Activated naive CD8-positive, alpha-beta T cell (primary cell): ENCODE measurements around the gene SFXN4.
A peak's percentile ranks its signal among the peaks of the same experiment; 100 is the strongest.
"Not testable (repeated sequence)": the region's sequence is repeated elsewhere in the genome, so short reads cannot be mapped to it uniquely, and the experiment has no call there.

ENCODE experiments used
- H3K27ac Mint-ChIP-seq: one replicate; pipeline ENCODE4 v1.8.0; 2021; ENCODE audit warnings: mixed read lengths
- H3K27me3 Mint-ChIP-seq: one replicate; pipeline ENCODE4 v1.8.0; 2021; ENCODE audit warnings: mixed read lengths
- H3K36me3 Mint-ChIP-seq: one replicate; pipeline ENCODE4 v1.8.0; 2021; ENCODE audit warnings: mixed read lengths
- H3K4me1 Mint-ChIP-seq: one replicate; pipeline ENCODE4 v1.8.0; 2021; ENCODE audit warnings: low read depth, mixed read lengths
- H3K4me3 Mint-ChIP-seq: one replicate; pipeline ENCODE4 v1.8.0; 2021; ENCODE audit warnings: mild to moderate bottlenecking, mixed read lengths
- H3K9me3 Mint-ChIP-seq: one replicate; pipeline ENCODE4 v1.8.0; 2021; ENCODE audit warnings: low read depth, mixed read lengths

The SFXN4 gene

GRCh38 chr10:119167041-119167440, 1.5 kb upstream of the SFXN4 start:
- no peaks in the 10 kb centered on the region for H3K36me3 Mint-ChIP-seq
- H3K27ac Mint-ChIP-seq = peak overlapping the region; percentile 97
- H3K4me3 Mint-ChIP-seq = peak overlapping the region; percentile 91
- H3K27me3 Mint-ChIP-seq = no peaks in the 10 kb centered on the region
- peaks cover 32% of the 10 kb centered on the region for H3K4me1 Mint-ChIP-seq
- no peaks in the 10 kb centered on the region for H3K9me3 Mint-ChIP-seq

- no peaks in the 10 kb centered on the region for H3K36me3 Mint-ChIP-seq
- H3K4me1 Mint-ChIP-seq = peaks cover 35% of the 10 kb centered on the region
- H3K9me3 Mint-ChIP-seq = no peaks in the 10 kb centered on the region
- peak overlapping the region; percentile 97 for H3K27ac Mint-ChIP-seq
- H3K27me3 Mint-ChIP-seq = no peaks in the 10 kb centered on the region
- H3K4me3 Mint-ChIP-seq = peak overlapping the region; percentile 91
Measured at GRCh38 chr10:119166564-119166963, 1.1 kb upstream of the SFXN4 start.

DNA sequence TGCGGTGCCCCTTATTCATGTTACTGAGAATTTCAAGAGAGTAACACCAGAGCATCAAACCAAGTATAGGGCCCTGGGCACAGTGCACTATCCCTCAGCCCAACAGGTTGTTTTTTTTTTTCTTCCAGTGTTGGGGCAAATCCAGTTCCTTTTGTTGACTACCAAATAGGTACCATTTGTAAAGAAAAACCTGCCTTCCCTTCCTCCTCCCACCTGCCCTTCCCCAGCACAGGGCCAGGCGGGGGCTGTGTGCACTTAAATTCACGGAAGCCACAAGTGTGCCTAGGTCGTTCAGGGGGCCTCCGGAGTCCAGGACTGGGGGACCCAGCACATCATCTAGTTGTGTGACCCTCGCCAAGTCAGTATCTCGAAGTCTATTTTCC, 595 bp upstream of the SFXN4 start:
- no peaks in the 10 kb centered on the region for H3K36me3 Mint-ChIP-seq
- H3K4me3 Mint-ChIP-seq = peak overlapping the region; percentile 91
- no peaks in the 10 kb centered on the region for H3K27me3 Mint-ChIP-seq
- H3K27ac Mint-ChIP-seq = peak overlapping the region; percentile 97
- H3K9me3 Mint-ChIP-seq = no peaks in the 10 kb centered on the region
- peaks cover 35% of the 10 kb centered on the region for H3K4me1 Mint-ChIP-seq

GRCh38 chr10:119162452-119163092, 2.9 kb downstream of the SFXN4 start:
- Mint-ChIP-seq H3K4me1 (peaks cover 35% of the 10 kb centered on the region), H3K27ac (peak overlapping the region; percentile 0), H3K36me3 (peaks cover 4% of the 10 kb centered on the region), H3K27me3 (no peaks in the 10 kb centered on the region), H3K4me3 (peak overlapping the region; percentile 58), H3K9me3 (no peaks in the 10 kb centered on the region)

DNA sequence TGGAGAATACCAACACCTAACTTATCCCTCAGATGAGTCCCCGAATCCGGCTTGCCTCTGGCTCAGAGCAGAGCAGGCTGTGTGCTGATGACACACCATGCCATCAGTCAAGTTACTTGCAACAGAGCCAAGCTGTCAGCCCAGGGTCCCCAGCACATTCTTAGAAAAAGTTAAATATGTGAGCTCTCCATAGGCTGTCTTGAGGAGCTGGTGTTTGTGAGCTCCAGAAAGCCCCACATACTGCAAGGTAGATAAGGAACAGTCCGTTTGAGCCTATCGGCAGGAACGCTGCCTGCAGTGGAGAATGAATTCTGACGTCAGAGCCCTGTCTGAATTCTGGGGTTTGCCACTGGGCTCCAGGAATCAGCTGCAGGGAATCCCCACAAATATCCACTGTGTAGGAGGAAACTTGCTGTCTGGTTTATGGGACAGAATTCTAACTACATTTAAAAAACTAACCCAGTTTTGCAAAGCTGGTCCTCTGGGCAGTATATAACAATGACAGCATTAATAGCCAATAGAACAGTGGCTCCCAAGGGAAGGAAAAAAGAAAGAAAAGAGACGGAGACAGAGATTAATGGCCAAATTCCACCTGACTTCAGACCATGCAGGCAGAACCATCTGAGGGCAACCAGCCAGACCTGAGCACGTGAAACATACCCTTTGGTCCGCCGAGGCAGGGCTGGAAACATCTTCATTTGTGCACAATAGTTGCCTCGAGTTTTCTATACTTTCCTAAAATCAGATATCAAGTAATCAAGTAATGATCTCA, 3.6 kb downstream of the SFXN4 start:
- peak overlapping the region; percentile 0 for H3K27ac Mint-ChIP-seq
- peaks cover 32% of the 10 kb centered on the region for H3K4me1 Mint-ChIP-seq
- H3K27me3 Mint-ChIP-seq = no peaks in the 10 kb centered on the region
- H3K36me3 Mint-ChIP-seq = peaks cover 5% of the 10 kb centered on the region
- H3K9me3 Mint-ChIP-seq = no peaks in the 10 kb centered on the region
- no peak overlapping the region for H3K4me3 Mint-ChIP-seq

GRCh38 chr10:119159332-119159731, 6.2 kb downstream of the SFXN4 start:
- H3K36me3 Mint-ChIP-seq = peaks cover 7% of the 10 kb centered on the region

DNA sequence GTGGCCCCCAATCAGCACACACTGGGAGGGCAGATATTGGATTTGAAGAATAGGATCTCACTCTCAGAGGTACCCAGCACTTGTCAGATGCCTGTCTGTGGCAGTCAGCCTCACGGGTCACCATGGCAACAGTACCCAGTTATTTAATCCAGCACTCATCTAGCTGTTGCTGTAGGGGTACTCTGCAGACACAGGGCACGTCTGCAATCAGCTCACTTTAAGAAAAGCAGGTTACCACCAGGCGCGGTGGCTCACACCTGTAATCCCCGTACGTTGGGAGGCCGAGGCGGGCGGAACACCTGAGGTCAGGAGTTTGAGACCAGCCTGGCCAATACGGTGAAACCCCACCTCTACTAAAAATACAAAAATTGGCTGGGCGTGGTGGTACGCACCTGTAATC, 11.9 kb downstream of the SFXN4 start:
- no peak overlapping the region for H3K4me3 Mint-ChIP-seq
- peaks cover 13% of the 10 kb centered on the region for H3K36me3 Mint-ChIP-seq
- H3K4me1 Mint-ChIP-seq = no peaks in the 10 kb centered on the region
- H3K27ac Mint-ChIP-seq = no peak overlapping the region
- no peaks in the 10 kb centered on the region for H3K9me3 Mint-ChIP-seq
- no peaks in the 10 kb centered on the region for H3K27me3 Mint-ChIP-seq

More at GRCh38 chr10:119159332-119159731, 6.2 kb downstream of the SFXN4 start:
- peaks cover 14% of the 10 kb centered on the region for H3K4me1 Mint-ChIP-seq
- no peaks in the 10 kb centered on the region for H3K9me3 Mint-ChIP-seq
- no peaks in the 10 kb centered on the region for H3K27me3 Mint-ChIP-seq
- no peak overlapping the region for H3K27ac Mint-ChIP-seq
- H3K4me3 Mint-ChIP-seq = no peak overlapping the region

DNA sequence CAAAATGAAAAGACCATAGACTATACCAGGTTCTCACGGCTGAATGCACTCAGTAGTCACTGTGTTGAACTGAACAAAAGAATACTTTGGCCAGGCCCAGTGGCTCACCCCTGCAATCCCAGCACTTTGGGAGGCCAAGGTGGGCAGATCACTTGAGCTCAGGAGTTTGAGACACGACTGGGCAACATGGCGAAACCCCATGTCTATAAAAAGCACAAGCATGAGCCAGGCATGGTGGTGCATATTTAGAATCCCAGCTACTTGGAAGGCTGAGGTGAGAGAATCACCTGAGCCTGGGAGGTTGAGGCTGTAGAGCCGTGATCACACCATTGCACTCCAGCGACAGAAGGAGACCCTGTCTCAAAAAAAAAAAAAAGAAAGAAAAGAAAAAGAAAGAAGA, 12.5 kb downstream of the SFXN4 start:
- Mint-ChIP-seq H3K27me3 (no peaks in the 10 kb centered on the region), H3K36me3 (peaks cover 13% of the 10 kb centered on the region), H3K4me3 (no peak overlapping the region), H3K4me1 (no peaks in the 10 kb centered on the region), H3K9me3 (no peaks in the 10 kb centered on the region), H3K27ac (no peak overlapping the region)

- H3K36me3 Mint-ChIP-seq, H3K4me1 Mint-ChIP-seq, H3K27me3 Mint-ChIP-seq, H3K27ac Mint-ChIP-seq, H3K9me3 Mint-ChIP-seq, H3K4me3 Mint-ChIP-seq: not testable (repeated sequence)
Measured at GRCh38 chr10:119151601-119152000, 13.9 kb downstream of the SFXN4 start.

DNA sequence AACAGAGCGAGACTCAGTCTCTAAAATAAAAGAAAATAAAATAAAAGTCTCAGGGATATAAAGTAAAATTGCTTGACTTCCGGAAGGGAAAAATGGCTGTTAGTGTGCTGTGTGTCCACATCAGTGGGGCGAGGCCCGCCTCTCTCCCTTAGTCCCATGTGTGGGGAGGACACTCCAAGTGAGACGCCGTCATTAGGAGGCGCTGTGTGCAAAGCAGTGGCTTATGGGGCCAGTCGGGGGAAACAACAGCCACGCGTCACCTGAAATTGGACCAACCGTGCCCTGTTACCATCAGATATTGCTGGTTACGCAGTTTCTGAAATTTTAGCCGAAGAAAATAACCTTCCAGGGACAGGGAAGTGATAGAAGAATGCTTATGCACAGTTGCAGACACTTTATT, 15.8 kb downstream of the SFXN4 start:
- Mint-ChIP-seq H3K9me3 (no peaks in the 10 kb centered on the region), H3K27me3 (no peaks in the 10 kb centered on the region), H3K27ac (no peak overlapping the region), H3K4me1 (no peaks in the 10 kb centered on the region), H3K36me3 (peaks cover 6% of the 10 kb centered on the region), H3K4me3 (no peak overlapping the region)

- no peaks in the 10 kb centered on the region for H3K9me3 Mint-ChIP-seq
- peaks cover 6% of the 10 kb centered on the region for H3K36me3 Mint-ChIP-seq
Measured at GRCh38 chr10:119149157-119149556, 16.4 kb downstream of the SFXN4 start.

GRCh38 chr10:119143657-119144056, 21.9 kb downstream of the SFXN4 start:
- peaks cover 2% of the 10 kb centered on the region for H3K4me1 Mint-ChIP-seq
- no peaks in the 10 kb centered on the region for H3K27me3 Mint-ChIP-seq
- no peak overlapping the region for H3K27ac Mint-ChIP-seq
- no peaks in the 10 kb centered on the region for H3K9me3 Mint-ChIP-seq
- peaks cover 4% of the 10 kb centered on the region for H3K36me3 Mint-ChIP-seq
- no peak overlapping the region for H3K4me3 Mint-ChIP-seq

More at GRCh38 chr10:119149157-119149556, 16.4 kb downstream of the SFXN4 start:
- H3K4me1 Mint-ChIP-seq = no peaks in the 10 kb centered on the region
- no peak overlapping the region for H3K27ac Mint-ChIP-seq
- no peak overlapping the region for H3K4me3 Mint-ChIP-seq
- no peaks in the 10 kb centered on the region for H3K27me3 Mint-ChIP-seq

GRCh38 chr10:119140603-119141245, 24.8 kb downstream of the SFXN4 start:
- Mint-ChIP-seq H3K4me3 (no peak overlapping the region), H3K4me1 (peaks cover 2% of the 10 kb centered on the region), H3K36me3 (peaks cover 6% of the 10 kb centered on the region), H3K27ac (no peak overlapping the region), H3K27me3 (no peaks in the 10 kb centered on the region), H3K9me3 (no peaks in the 10 kb centered on the region)

DNA sequence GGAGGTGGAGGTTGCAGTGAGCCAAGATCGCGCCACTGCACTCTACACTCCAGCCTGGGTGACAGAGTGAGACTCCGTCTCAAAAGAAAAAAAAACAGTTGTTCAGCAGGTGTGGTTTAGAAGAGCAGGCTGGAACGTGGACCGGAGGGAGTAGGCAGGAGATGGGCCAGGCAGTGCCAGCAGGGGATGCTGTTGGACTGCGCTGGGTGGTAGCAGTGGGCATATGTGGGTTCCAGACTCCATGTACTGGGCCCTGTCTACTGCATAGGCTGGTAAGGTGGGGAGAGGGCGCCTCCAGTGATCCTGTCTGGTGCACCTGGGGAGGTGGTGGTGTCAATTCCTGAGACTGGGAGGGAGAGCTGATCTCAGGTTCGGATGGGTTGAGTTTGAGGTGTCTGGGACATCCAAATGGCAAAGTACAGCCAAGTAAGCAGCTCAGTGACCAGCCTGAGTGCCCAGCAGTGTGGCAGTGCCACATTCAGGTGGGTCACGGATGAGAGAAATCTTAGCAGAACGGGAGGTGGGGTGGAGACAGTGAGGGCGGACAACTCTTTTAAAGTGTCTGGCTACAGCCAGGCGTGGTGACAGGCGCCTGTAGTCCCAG, 25.9 kb downstream of the SFXN4 start:
- peaks cover 6% of the 10 kb centered on the region for H3K36me3 Mint-ChIP-seq
- no peaks in the 10 kb centered on the region for H3K9me3 Mint-ChIP-seq
- H3K27ac Mint-ChIP-seq = peak overlapping the region; percentile 30
- H3K4me3 Mint-ChIP-seq = no peak overlapping the region
- no peaks in the 10 kb centered on the region for H3K27me3 Mint-ChIP-seq
- peaks cover 5% of the 10 kb centered on the region for H3K4me1 Mint-ChIP-seq
